A549 (cell line): Measurements from ENCODE around the gene CNGA2.

Experiments
- CEBPB ChIP-seq, 2 experiments: fragments of >200 bp in 1 of 2; sonication (Bioruptor Twin) in 1 of 2; formaldehyde crosslinking in 1 of 2; IDR thresholded peaks; 2 replicates each; pipeline ENCODE4 v1.6.1; 2012 to 2016
- CHD2 ChIP-seq: fragments of 150-350 bp; IDR thresholded peaks from 2 replicates; pipeline ENCODE4 v1.6.1; 2014; ENCODE audit warnings: low read length; ENCODE audit not compliant: partially characterized antibody
- EHMT2 ChIP-seq: fragments of 200-600 bp; sonication (generic); IDR thresholded peaks from 2 replicates; pipeline ENCODE4 v1.6.1; 2016; ENCODE audit warnings: antibody characterized with exemption, low read depth, mild to moderate bottlenecking, moderate library complexity
- JUNB ChIP-seq: fragments of >200 bp; sonication (Bioruptor Twin); formaldehyde crosslinking; IDR thresholded peaks from 2 replicates; pipeline ENCODE4 v1.6.1; 2016
- MAX ChIP-seq: IDR thresholded peaks from 2 replicates; pipeline ENCODE4 v1.6.1; 2012
- POLR2A ChIP-seq: IDR thresholded peaks from 2 replicates; pipeline ENCODE4 v1.6.1; 2012; ENCODE audit warnings: mild to moderate bottlenecking, low read length

- no peak for TF ChIP-seq EHMT2
- TF ChIP-seq CHD2 = no peak
- no peak for TF ChIP-seq CEBPB (IDR thresholded peaks at IDR 0.05)
- TF ChIP-seq POLR2A = no peak
- TF ChIP-seq JUNB = no peak
- TF ChIP-seq MAX = no peak
These were observed 41.7 kb upstream of the CNGA2 start for GRCh38 chrX:151692825-151693224.
